Astrocyte (in vitro differentiated cells and primary cell): ENCODE data around the gene UBE3C. TPM values are rescaled to one million over a fixed set of nuclear protein-coding genes. Genes with fewer than 3 reads are reported as not detected.
"Not testable (repeated sequence)": the region's sequence is repeated elsewhere in the genome, so short reads cannot be mapped to it uniquely, and the experiment has no call there.

Experiments
- DNase-seq: peaks from one replicate; pipeline ENCODE4 v3.0.0-alpha.2; 2010; ENCODE audit warnings: low read depth
- FAIRE-seq: peaks from 2 replicates; lab custom pipeline; 2011; peaks lifted over from hg19 to GRCh38; lab: Jason Lieb, UNC
- H2AFZ ChIP-seq: 2 replicates; pipeline ENCODE4 v1.6.0; 2012; ENCODE audit warnings: low read depth, low read length, inconsistent platforms
- H3K27ac ChIP-seq: 2 replicates; pipeline ENCODE4 v1.5.1; 2011; ENCODE audit warnings: low read depth, low read length, inconsistent platforms
- H3K27me3 ChIP-seq: 2 replicates; pipeline ENCODE4 v1.6.0; 2011; ENCODE audit warnings: low read length, inconsistent platforms; ENCODE audit not compliant: insufficient read depth
- H3K36me3 ChIP-seq: 2 replicates; pipeline ENCODE4 v1.5.1; 2011; ENCODE audit warnings: low read length, inconsistent platforms; ENCODE audit not compliant: insufficient read depth
- H3K4me1 ChIP-seq: 2 replicates; pipeline ENCODE4 v1.5.1; 2011; ENCODE audit warnings: low read length, inconsistent platforms; ENCODE audit not compliant: insufficient read depth
- H3K4me2 ChIP-seq: 2 replicates; pipeline ENCODE4 v1.6.0; 2012; ENCODE audit warnings: low read length, inconsistent platforms
- H3K4me3 ChIP-seq: 2 replicates; pipeline ENCODE4 v1.5.1; 2011; ENCODE audit warnings: low read depth, mild to moderate bottlenecking, low read length, inconsistent platforms; ENCODE audit not compliant: insufficient read depth
- H3K79me2 ChIP-seq: 2 replicates; pipeline ENCODE4 v1.6.0; 2012; ENCODE audit warnings: mild to moderate bottlenecking, low read length, inconsistent platforms; ENCODE audit not compliant: insufficient read depth
- H3K9ac ChIP-seq: 2 replicates; pipeline ENCODE4 v1.6.0; 2012; ENCODE audit warnings: mild to moderate bottlenecking, low read length, inconsistent platforms
- H3K9me3 ChIP-seq: 2 replicates; pipeline ENCODE4 v1.5.1; 2012; ENCODE audit warnings: low read depth, mild to moderate bottlenecking, low read length, inconsistent platforms; ENCODE audit not compliant: insufficient read depth
- H4K20me1 ChIP-seq: 2 replicates; pipeline ENCODE4 v1.6.0; 2012; ENCODE audit warnings: low read length, inconsistent platforms; ENCODE audit not compliant: insufficient read depth
- H3K27ac Mint-ChIP-seq: one replicate; pipeline ENCODE4 v1.8.0; 2021; ENCODE audit warnings: mild to moderate bottlenecking, mixed read lengths; ENCODE audit not compliant: unreplicated experiment
- H3K27me3 Mint-ChIP-seq: one replicate; pipeline ENCODE4 v1.8.0; 2021; ENCODE audit warnings: low read depth, mixed read lengths; ENCODE audit not compliant: unreplicated experiment
- H3K36me3 Mint-ChIP-seq: one replicate; pipeline ENCODE4 v1.8.0; 2021; ENCODE audit warnings: low read depth, mixed read lengths; ENCODE audit not compliant: unreplicated experiment
- H3K4me1 Mint-ChIP-seq: one replicate; pipeline ENCODE4 v1.8.0; 2021; ENCODE audit warnings: low read depth, mixed read lengths; ENCODE audit not compliant: unreplicated experiment
- H3K4me3 Mint-ChIP-seq: one replicate; pipeline ENCODE4 v1.8.0; 2021; ENCODE audit warnings: mild to moderate bottlenecking, moderate library complexity, mixed read lengths; ENCODE audit not compliant: unreplicated experiment
- H3K9me3 Mint-ChIP-seq: one replicate; pipeline ENCODE4 v1.8.0; 2021; ENCODE audit warnings: mild to moderate bottlenecking, mixed read lengths; ENCODE audit not compliant: unreplicated experiment
- CTCF ChIP-seq: IDR thresholded peaks from 2 replicates; pipeline ENCODE4 v1.5.1; 2011; ENCODE audit warnings: low read depth, mild to moderate bottlenecking, inconsistent platforms, low read length, moderate library complexity; ENCODE audit not compliant: insufficient read depth
- EZH2 ChIP-seq: IDR thresholded peaks from 2 replicates; pipeline ENCODE4 v1.6.1; 2012; ENCODE audit warnings: mild to moderate bottlenecking, low read length, inconsistent platforms; ENCODE audit not compliant: insufficient read depth
- total RNA-seq: library from RNA; stranded (reverse); gene quantifications from 2 replicates; pipeline ENCODE4 v1.2.1, GENCODE V29; 2021

UBE3C gene
- total RNA-seq, 1 donor from 2014 or later: 76.9 TPM

GRCh38 chr7:157129200-157129599 is 9.5 kb upstream of the UBE3C start:
- no peak for TF ChIP-seq CTCF
- no peak for TF ChIP-seq EZH2
- Histone ChIP-seq H3K27me3 (peaks cover 2% of the 10 kb centered on the region), H3K4me3 (no peak overlapping the region), H3K9ac (no peak overlapping the region), H3K9me3 (no peaks in the 10 kb centered on the region), H3K4me1 (no peaks in the 10 kb centered on the region), H3K36me3 (no peaks in the 10 kb centered on the region), H3K27ac (no peak overlapping the region), H2AFZ (no peak overlapping the region), H3K79me2 (no peaks in the 10 kb centered on the region), H4K20me1 (no peaks in the 10 kb centered on the region), H3K4me2 (no peak overlapping the region)
- Mint-ChIP-seq H3K27me3 (peaks cover 20% of the 10 kb centered on the region), H3K4me3 (no peak overlapping the region), H3K27ac (no peak overlapping the region), H3K9me3 (no peaks in the 10 kb centered on the region), H3K36me3 (no peaks in the 10 kb centered on the region), H3K4me1 (no peaks in the 10 kb centered on the region)
- FAIRE-seq: no peak
- DNase-seq: no peak

DNA sequence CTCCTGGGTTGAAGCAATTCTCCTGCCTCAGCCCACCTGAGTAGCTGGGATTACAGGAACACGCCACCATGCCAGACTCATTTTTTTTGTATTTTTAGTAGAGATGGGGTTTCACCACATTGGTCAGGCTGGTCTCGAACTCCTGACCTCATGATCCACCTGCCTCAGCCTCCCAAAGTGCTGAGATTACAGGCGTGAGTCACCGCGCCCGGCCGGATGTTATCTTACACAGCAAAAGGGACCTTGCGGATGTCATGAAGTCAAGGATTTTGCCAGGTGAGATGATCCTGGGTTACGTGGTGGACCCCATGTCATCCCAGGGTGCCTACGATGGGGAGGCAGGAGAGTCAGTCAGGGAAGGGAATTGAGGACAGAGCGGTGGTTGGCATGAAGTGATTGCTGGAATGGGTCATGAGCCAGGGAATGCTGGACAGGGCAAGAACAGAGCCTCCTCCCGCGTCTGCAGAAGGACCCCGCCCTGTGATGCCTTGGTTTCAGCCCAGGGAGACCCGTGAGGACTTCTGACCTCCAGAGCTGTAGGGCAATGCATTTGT is 8.7 kb upstream of the UBE3C start:
- Histone ChIP-seq H4K20me1 (no peaks in the 10 kb centered on the region), H3K27me3 (peaks cover 2% of the 10 kb centered on the region), H3K4me1 (no peaks in the 10 kb centered on the region), H3K4me3 (no peak overlapping the region), H3K4me2 (no peak overlapping the region), H3K79me2 (no peaks in the 10 kb centered on the region), H3K36me3 (no peaks in the 10 kb centered on the region), H3K9ac (no peak overlapping the region), H2AFZ (no peak overlapping the region), H3K27ac (no peak overlapping the region), H3K9me3 (no peaks in the 10 kb centered on the region)
- no peak overlapping the region for H3K27ac Mint-ChIP-seq
- FAIRE-seq (no peak), DNase-seq (no peak)
- no peaks in the 10 kb centered on the region for H3K4me1 Mint-ChIP-seq
- H3K36me3 Mint-ChIP-seq: no peaks in the 10 kb centered on the region
- no peaks in the 10 kb centered on the region for H3K9me3 Mint-ChIP-seq
- TF ChIP-seq CTCF (no peak), EZH2 (no peak)
- no peak overlapping the region for H3K4me3 Mint-ChIP-seq
- H3K27me3 Mint-ChIP-seq: peaks cover 14% of the 10 kb centered on the region

DNA sequence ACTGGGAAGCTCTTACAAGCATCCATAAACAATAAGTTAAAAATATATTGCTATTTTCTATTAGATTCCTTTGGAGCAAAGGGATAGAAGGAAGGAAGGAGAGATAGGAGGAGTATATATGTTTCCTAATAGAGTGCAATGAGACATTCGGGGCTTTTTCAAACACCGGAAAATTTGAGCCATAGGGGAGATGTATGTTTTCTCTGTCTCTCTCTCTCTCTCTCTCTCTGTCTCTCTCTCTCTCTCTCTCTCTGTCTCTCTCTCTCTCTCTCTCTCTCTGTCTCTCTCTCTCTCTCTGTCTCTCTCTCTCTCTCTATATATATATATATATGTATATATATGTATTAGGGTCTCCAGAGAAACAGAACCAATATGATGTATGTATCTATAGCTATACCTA is 7.9 kb upstream of the UBE3C start:
- H3K4me3 ChIP-seq, H3K27ac ChIP-seq, H2AFZ ChIP-seq, H3K27ac Mint-ChIP-seq, H3K9ac ChIP-seq, H4K20me1 ChIP-seq, H3K4me1 Mint-ChIP-seq, H3K4me2 ChIP-seq, DNase-seq, H3K9me3 Mint-ChIP-seq, H3K36me3 Mint-ChIP-seq, H3K27me3 ChIP-seq, H3K4me1 ChIP-seq, H3K36me3 ChIP-seq, H3K9me3 ChIP-seq, H3K4me3 Mint-ChIP-seq, FAIRE-seq, H3K79me2 ChIP-seq: not testable (repeated sequence)
- peaks cover 13% of the 10 kb centered on the region for H3K27me3 Mint-ChIP-seq
